ENCODE data around the gene CLIP2. TPM values are rescaled to one million over a fixed set of nuclear protein-coding genes. Genes with fewer than 3 reads are reported as not detected.

Gene CLIP2
- total RNA-seq, 1 donor from 2014 or later, result 24.3 TPM

- H3K36me3 ChIP-seq, result peaks cover 0 to 26% of the 10 kb centered on the region in 2 donors
Measured at GRCh38 chr7:74404388-74404700, 115.1 kb downstream of the CLIP2 start.

GRCh38 chr7:74404741-74405140, 115.5 kb downstream of the CLIP2 start:
- no peaks in the 10 kb centered on the region for H3K9me3 ChIP-seq
- H3K4me1 ChIP-seq, result no peaks in the 10 kb centered on the region
- TF ChIP-seq POLR2A (IDR thresholded peaks at IDR 0.05), result no peak
- TF ChIP-seq POLR2AphosphoS5 (IDR thresholded peaks at IDR 0.05; ENCODE audit: insufficient read depth in 1 of 2, low read depth in 1 of 2), result no peak
- no peak for TF ChIP-seq CTCF (IDR thresholded peaks at IDR 0.05)
- H3K27ac ChIP-seq, result no peak overlapping the region
- DNase-seq (ENCODE audit: extremely low spot score in 2 of 2), result no peak
- H3K36me3 ChIP-seq, result peaks cover 0 to 26% of the 10 kb centered on the region in 2 donors
- no peak overlapping the region for H3K4me3 ChIP-seq
- no peaks in the 10 kb centered on the region for H3K27me3 ChIP-seq
- intact Hi-C loops (cut with DNase I), result no loop called here

More at GRCh38 chr7:74404388-74404700, 115.1 kb downstream of the CLIP2 start:
- no peak for DNase-seq (ENCODE audit: extremely low spot score in 2 of 2)
- Histone ChIP-seq H3K27me3 (no peaks in the 10 kb centered on the region), H3K9me3 (no peaks in the 10 kb centered on the region), H3K4me1 (no peaks in the 10 kb centered on the region), H3K4me3 (no peak overlapping the region), H3K27ac (no peak overlapping the region)
- intact Hi-C loops (cut with DNase I), result no loop called here
- TF ChIP-seq POLR2AphosphoS5 (IDR thresholded peaks at IDR 0.05; ENCODE audit: insufficient read depth in 1 of 2, low read depth in 1 of 2) (no peak), POLR2A (IDR thresholded peaks at IDR 0.05) (no peak), CTCF (IDR thresholded peaks at IDR 0.05) (no peak)

- Histone ChIP-seq H3K27ac (no peak overlapping the region), H3K4me3 (no peak overlapping the region), H3K4me1 (no peaks in the 10 kb centered on the region), H3K27me3 (no peaks in the 10 kb centered on the region), H3K36me3 (peaks cover 0 to 24% of the 10 kb centered on the region in 2 donors), H3K9me3 (no peaks in the 10 kb centered on the region)
- no peak for TF ChIP-seq CTCF (IDR thresholded peaks at IDR 0.05)
- intact Hi-C loops (cut with DNase I), result no loop called here
- no peak for DNase-seq (ENCODE audit: extremely low spot score in 2 of 2)
Measured at GRCh38 chr7:74405191-74405898, 116.1 kb downstream of the CLIP2 start.

GRCh38 chr7:74405899-74406512, 116.8 kb downstream of the CLIP2 start:
- Histone ChIP-seq H3K27ac (no peak overlapping the region), H3K36me3 (peaks cover 0 to 20% of the 10 kb centered on the region in 2 donors), H3K4me1 (no peaks in the 10 kb centered on the region), H3K4me3 (no peak overlapping the region), H3K9me3 (no peaks in the 10 kb centered on the region), H3K27me3 (no peaks in the 10 kb centered on the region)
- intact Hi-C loops (cut with DNase I), result no loop called here
- no peak for TF ChIP-seq CTCF (IDR thresholded peaks at IDR 0.05)
- TF ChIP-seq POLR2AphosphoS5 (IDR thresholded peaks at IDR 0.05; ENCODE audit: insufficient read depth in 1 of 2, low read depth in 1 of 2), result no peak
- TF ChIP-seq POLR2A (IDR thresholded peaks at IDR 0.05), result no peak
- DNase-seq (ENCODE audit: extremely low spot score in 2 of 2), result no peak

- Histone ChIP-seq H3K36me3 (peaks cover 0 to 17% of the 10 kb centered on the region in 2 donors), H3K27me3 (no peaks in the 10 kb centered on the region), H3K4me1 (no peaks in the 10 kb centered on the region), H3K27ac (no peak overlapping the region), H3K4me3 (no peak overlapping the region), H3K9me3 (no peaks in the 10 kb centered on the region)
- DNase-seq (ENCODE audit: extremely low spot score in 2 of 2), result no peak
- intact Hi-C loops (cut with DNase I), result no loop called here
- no peak for TF ChIP-seq POLR2AphosphoS5 (IDR thresholded peaks at IDR 0.05; ENCODE audit: insufficient read depth in 1 of 2, low read depth in 1 of 2)
- no peak for TF ChIP-seq POLR2A (IDR thresholded peaks at IDR 0.05)
- TF ChIP-seq CTCF (IDR thresholded peaks at IDR 0.05), result no peak
Measured at GRCh38 chr7:74407958-74408357, 118.8 kb downstream of the CLIP2 start.

Measured in vagina (tissue), 2 donors.